Measurements from ENCODE around the gene TAF11L14.

The TAF11L14 gene

GRCh38 chr5:17666726-17667235 is 32.5 kb downstream of the TAF11L14 start:
- TF ChIP-seq CTCF (IDR thresholded peaks at IDR 0.05; ENCODE audit: insufficient read depth, low read depth, low read length, missing control alignments), result no peak
- no peak for DNase-seq (ENCODE audit: low read depth)
- no peak overlapping the region for H3K4me3 ChIP-seq (ENCODE audit: low read length)

- no peak for TF ChIP-seq CTCF (IDR thresholded peaks at IDR 0.05; ENCODE audit: insufficient read depth, low read depth, low read length, missing control alignments)
- DNase-seq (ENCODE audit: low read depth), result no peak
- H3K4me3 ChIP-seq (ENCODE audit: low read length), result no peak overlapping the region
Measured at GRCh38 chr5:17670353-17670752, 36.1 kb downstream of the TAF11L14 start.

GRCh38 chr5:17678751-17679324 is 44.6 kb downstream of the TAF11L14 start:
- no peak for TF ChIP-seq CTCF (IDR thresholded peaks at IDR 0.05; ENCODE audit: insufficient read depth, low read depth, low read length, missing control alignments)

GRCh38 chr5:17679597-17680203 is 45.4 kb downstream of the TAF11L14 start:
- DNase-seq (ENCODE audit: low read depth), result peak; percentile 80
- TF ChIP-seq CTCF (IDR thresholded peaks at IDR 0.05; ENCODE audit: insufficient read depth, low read depth, low read length, missing control alignments), result no peak

More at GRCh38 chr5:17678751-17679324, 44.6 kb downstream of the TAF11L14 start:
- no peak overlapping the region for H3K4me3 ChIP-seq (ENCODE audit: low read length)
- DNase-seq (ENCODE audit: low read depth), result no peak

GRCh38 chr5:17680737-17681136 is 46.5 kb downstream of the TAF11L14 start:
- no peak overlapping the region for H3K4me3 ChIP-seq (ENCODE audit: low read length)
- TF ChIP-seq CTCF (IDR thresholded peaks at IDR 0.05; ENCODE audit: insufficient read depth, low read depth, low read length, missing control alignments), result no peak
- no peak for DNase-seq (ENCODE audit: low read depth)

More at GRCh38 chr5:17679597-17680203, 45.4 kb downstream of the TAF11L14 start:
- H3K4me3 ChIP-seq (ENCODE audit: low read length), result no peak overlapping the region
